Common myeloid progenitor, CD34-positive (primary cell): Measurements from ENCODE around the gene ULK4.
"Not testable (repeated sequence)": the region's sequence is repeated elsewhere in the genome, so short reads cannot be mapped to it uniquely, and the experiment has no call there.

Source experiments
- CTCF ChIA-PET: fragments of 350-600 bp; sonication (Branson Sonifier 250); formaldehyde crosslinking; loops from one replicate; lab custom pipeline; 2021; ENCODE audit warnings: antibody characterized with exemption; lab: Charles Lee
- POLR2A ChIA-PET: fragments of 350-600 bp; sonication (Branson Sonifier 250); formaldehyde crosslinking; loops from one replicate; lab custom pipeline; 2021; ENCODE audit warnings: antibody characterized with exemption; lab: Charles Lee
- DNase-seq, 3 donors: peaks; one replicate each; pipeline versions ENCODE4 v3.0.0 to v3.0.0-alpha.2; 2013
- H3K27ac ChIP-seq, 2 experiments: 1 replicate in 1 of 2; 2 replicates in 1 of 2; pipeline ENCODE4 v1.7.0; 2013; ENCODE audit warnings: inconsistent platforms in 2 of 2, low read length in 2 of 2, mild to moderate bottlenecking in 2 of 2, low read depth in 1 of 2, moderate library complexity in 1 of 2; ENCODE audit not compliant: severe bottlenecking in 2 of 2, insufficient read depth in 1 of 2, poor library complexity in 1 of 2
- H3K27me3 ChIP-seq, 5 experiments: replicated peaks in 2 of 5; 1 replicate in 3 of 5; 2 replicates in 2 of 5; pipeline versions ENCODE4 v1.6.1 to v1.7.0; 2013; ENCODE audit warnings: low read length in 4 of 5, mild to moderate bottlenecking in 2 of 5, moderate library complexity in 2 of 5, inconsistent platforms in 1 of 5; ENCODE audit not compliant: insufficient read depth in 5 of 5, control insufficient read depth in 4 of 5
- H3K36me3 ChIP-seq, 4 experiments: 1 replicate in 2 of 4; 2 replicates in 2 of 4; pipeline versions ENCODE4 v1.6.1 to v1.7.0; 2013; ENCODE audit warnings: low read length in 3 of 4, control low read depth in 1 of 4, mild to moderate bottlenecking in 1 of 4; ENCODE audit not compliant: control insufficient read depth in 4 of 4, insufficient read depth in 4 of 4
- H3K4me1 ChIP-seq, 4 experiments: 1 replicate in 3 of 4; 2 replicates in 1 of 4; pipeline versions ENCODE4 v1.6.1 to v1.7.1; 2013; ENCODE audit warnings: low read length in 3 of 4, mild to moderate bottlenecking in 3 of 4, control low read depth in 1 of 4, inconsistent platforms in 1 of 4, moderate library complexity in 1 of 4; ENCODE audit not compliant: control insufficient read depth in 4 of 4, insufficient read depth in 4 of 4; ENCODE audit errors: control extremely low read depth in 1 of 4
- H3K4me3 ChIP-seq, 7 experiments: 1 replicate in 4 of 7; 2 replicates in 3 of 7; pipeline versions ENCODE4 v1.5.1 to v1.7.0; 2013; ENCODE audit warnings: mild to moderate bottlenecking in 7 of 7, low read length in 6 of 7, moderate library complexity in 6 of 7, inconsistent platforms in 2 of 7, low read depth in 2 of 7, control low read depth in 1 of 7; ENCODE audit not compliant: insufficient read depth in 4 of 7, control insufficient read depth in 1 of 7; ENCODE audit errors: extremely low read depth in 1 of 7
- H3K9me3 ChIP-seq, 5 experiments: 1 replicate in 4 of 5; 2 replicates in 1 of 5; pipeline versions ENCODE4 v1.6.1 to v1.7.1; 2013; ENCODE audit warnings: low read length in 4 of 5, mild to moderate bottlenecking in 2 of 5, inconsistent platforms in 1 of 5, low read depth in 1 of 5, moderate library complexity in 1 of 5; ENCODE audit not compliant: control insufficient read depth in 4 of 5, insufficient read depth in 2 of 5; ENCODE audit errors: control extremely low read depth in 1 of 5
- WGBS: methylation state at CpG from one replicate; pipeline ENCODE4 v1.1.5; 2013; ENCODE audit not compliant: insufficient coverage; 5-methylcytosine and 5-hydroxymethylcytosine counted together

ULK4 gene

GRCh38 chr3:41794748-41795589, 166.9 kb downstream of the ULK4 start:
- no peaks in the 10 kb centered on the region for H3K9me3 ChIP-seq
- POLR2A ChIA-PET, result no interaction called here
- H3K4me3 ChIP-seq, result no peak overlapping the region
- peaks cover 0 to 9% (median 4%) of the 10 kb centered on the region in 4 experiments for H3K36me3 ChIP-seq
- H3K4me1 ChIP-seq, result no peaks in the 10 kb centered on the region
- DNase-seq, result no peak
- H3K27me3 ChIP-seq, result no peaks in the 10 kb centered on the region
- 83% methylated on average over 1 of the region's 5 CpGs for WGBS
- CTCF ChIA-PET, result no interaction called here
- H3K27ac ChIP-seq, result no peak overlapping the region

GRCh38 chr3:41792806-41793205, 169.1 kb downstream of the ULK4 start:
- no peak overlapping the region for H3K27ac ChIP-seq
- no CpG with 5 or more reads among the region's 7 CpGs for WGBS
- POLR2A ChIA-PET, result no interaction called here
- DNase-seq, result no peak
- CTCF ChIA-PET, result no interaction called here
- peaks cover 2 to 19% (median 10%) of the 10 kb centered on the region in 4 experiments for H3K36me3 ChIP-seq
- no peaks in the 10 kb centered on the region for H3K4me1 ChIP-seq
- no peak overlapping the region for H3K4me3 ChIP-seq
- H3K9me3 ChIP-seq, result no peaks in the 10 kb centered on the region
- no peaks in the 10 kb centered on the region for H3K27me3 ChIP-seq

- Histone ChIP-seq H3K27ac (no peak overlapping the region), H3K9me3 (peaks cover 0 to 1% (median 0%) of the 10 kb centered on the region in 5 experiments), H3K36me3 (peaks cover 0 to 7% (median 1%) of the 10 kb centered on the region in 4 experiments), H3K27me3 (no peaks in the 10 kb centered on the region), H3K4me1 (no peaks in the 10 kb centered on the region), H3K4me3 (no peak overlapping the region)
- WGBS, result 85% methylated on average over 2 of the region's 2 CpGs
- no peak for DNase-seq
- ChIA-PET POLR2A (no interaction called here), CTCF (no interaction called here)
Measured at GRCh38 chr3:41769106-41769505, 192.8 kb downstream of the ULK4 start.

- Histone ChIP-seq H3K27ac (no peak overlapping the region), H3K36me3 (peaks cover 0 to 7% (median 1%) of the 10 kb centered on the region in 4 experiments), H3K27me3 (no peaks in the 10 kb centered on the region), H3K9me3 (peaks cover 0 to 1% (median 0%) of the 10 kb centered on the region in 5 experiments), H3K4me3 (no peak overlapping the region), H3K4me1 (no peaks in the 10 kb centered on the region)
- CTCF ChIA-PET, result no interaction called here
- POLR2A ChIA-PET, result no interaction called here
- 100% methylated on average over 1 of the region's 1 CpG for WGBS
- DNase-seq, result no peak
Measured at GRCh38 chr3:41768363-41768762, 193.5 kb downstream of the ULK4 start.

GRCh38 chr3:41762867-41763266, 199.0 kb downstream of the ULK4 start:
- POLR2A ChIA-PET, H3K36me3 ChIP-seq, H3K9me3 ChIP-seq, H3K27ac ChIP-seq, H3K4me1 ChIP-seq, H3K27me3 ChIP-seq, H3K4me3 ChIP-seq, DNase-seq: not testable (repeated sequence)
- CTCF ChIA-PET, result interaction anchor here (1.6 kb wide), 1 partner anchor 429 kb away, joined by 3 read pairs; no protein-coding TSS in a partner anchor
- 100% methylated on average over 3 of the region's 7 CpGs for WGBS

- ChIA-PET POLR2A (no interaction called here), CTCF (interaction anchor here (1.4 kb wide), 1 partner anchor 15 kb away, joined by 3 read pairs; no protein-coding TSS in a partner anchor)
- Histone ChIP-seq H3K36me3 (peaks cover 0 to 3% (median 0%) of the 10 kb centered on the region in 4 experiments), H3K4me1 (no peaks in the 10 kb centered on the region), H3K9me3 (no peaks in the 10 kb centered on the region), H3K27me3 (no peaks in the 10 kb centered on the region), H3K4me3 (no peak overlapping the region), H3K27ac (no peak overlapping the region)
- DNase-seq, result no peak
Measured at GRCh38 chr3:41753651-41754050, 208.3 kb downstream of the ULK4 start.

- ChIA-PET CTCF (no interaction called here), POLR2A (no interaction called here)
- no peak overlapping the region for H3K27ac ChIP-seq
- H3K27me3 ChIP-seq, result no peaks in the 10 kb centered on the region
- no peak overlapping the region for H3K4me3 ChIP-seq
- DNase-seq, result no peak
- peaks cover 0 to 3% (median 0%) of the 10 kb centered on the region in 4 experiments for H3K36me3 ChIP-seq
- no peaks in the 10 kb centered on the region for H3K9me3 ChIP-seq
- peaks cover 0 to under 1% (median 0%) of the 10 kb centered on the region in 4 experiments for H3K4me1 ChIP-seq
Measured at GRCh38 chr3:41751597-41751996, 210.3 kb downstream of the ULK4 start.
